GM21423 (cell line): Measurements from ENCODE around the gene CENPE.

Experiments used
- ATAC-seq: cut with Tn5 transposase; IDR thresholded peaks from one replicate; pipeline ENCODE4 v1.9.1; 2021; ENCODE audit warnings: mild to moderate bottlenecking, moderate library complexity; ENCODE audit not compliant: unreplicated experiment

The CENPE gene

DNA sequence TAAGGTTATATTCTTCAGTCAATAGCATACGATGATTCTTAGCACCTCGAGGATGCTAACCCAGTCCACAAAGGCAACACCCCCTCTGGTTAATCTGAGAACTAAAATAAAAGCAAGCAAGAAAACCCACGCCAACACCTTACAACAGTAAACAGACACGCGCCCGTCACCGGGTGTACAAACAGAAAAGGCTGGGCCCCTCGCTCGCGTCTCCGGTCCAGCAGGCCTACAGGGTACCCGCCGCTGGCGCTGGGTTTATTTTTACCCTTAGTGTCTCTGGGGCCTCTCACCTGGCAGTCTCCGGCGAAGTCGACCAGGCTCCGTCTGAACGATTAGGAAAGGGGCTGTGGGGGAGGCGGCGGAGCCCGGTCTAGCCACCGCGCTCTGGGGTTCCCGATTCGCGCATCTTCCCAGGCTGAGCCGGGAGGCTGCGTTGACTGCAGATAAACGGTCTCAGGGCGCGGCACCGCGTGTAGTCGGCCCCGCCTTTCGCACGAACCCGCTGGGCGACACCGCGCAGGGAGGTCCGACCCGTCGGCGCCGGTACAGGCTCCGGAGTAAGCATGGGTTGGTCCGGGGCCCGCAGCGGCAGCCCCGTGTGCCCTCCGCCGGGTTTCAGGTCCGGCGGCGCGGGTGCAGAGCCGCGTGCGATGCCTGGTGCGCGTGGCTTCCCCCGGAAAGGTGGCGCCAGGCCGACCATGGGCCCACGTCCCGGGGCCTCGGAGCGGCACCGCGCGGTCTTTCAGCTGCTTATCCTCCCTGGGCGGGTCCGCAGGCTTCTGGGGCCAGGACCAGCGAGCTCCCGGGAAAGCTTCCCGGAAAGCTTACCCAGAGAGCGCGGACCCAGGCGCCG, 122.0 kb downstream of the CENPE start:
- peak; percentile 49 for ATAC-seq

DNA sequence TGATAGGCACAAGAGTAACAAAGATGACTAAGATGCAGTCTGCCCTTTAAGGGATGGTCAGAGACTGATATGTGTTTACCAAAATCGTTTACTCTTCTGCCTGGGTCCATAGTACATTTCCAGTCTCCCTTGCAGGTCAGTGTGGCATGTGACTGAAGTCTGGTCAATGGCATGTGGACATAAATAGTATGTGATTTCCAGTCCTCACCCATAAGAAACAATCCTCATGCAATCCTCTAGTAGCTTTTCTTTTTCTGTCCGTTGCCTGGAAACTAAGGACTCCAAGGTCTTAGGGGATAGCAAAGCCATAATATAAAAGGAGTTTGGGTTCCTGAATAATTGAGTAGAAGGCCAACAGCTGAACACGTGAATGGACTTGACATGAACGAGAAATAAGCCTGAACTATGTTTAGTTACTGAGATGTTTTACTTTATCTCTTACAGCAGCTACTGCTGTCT, 122.7 kb downstream of the CENPE start:
- ATAC-seq: no peak

DNA sequence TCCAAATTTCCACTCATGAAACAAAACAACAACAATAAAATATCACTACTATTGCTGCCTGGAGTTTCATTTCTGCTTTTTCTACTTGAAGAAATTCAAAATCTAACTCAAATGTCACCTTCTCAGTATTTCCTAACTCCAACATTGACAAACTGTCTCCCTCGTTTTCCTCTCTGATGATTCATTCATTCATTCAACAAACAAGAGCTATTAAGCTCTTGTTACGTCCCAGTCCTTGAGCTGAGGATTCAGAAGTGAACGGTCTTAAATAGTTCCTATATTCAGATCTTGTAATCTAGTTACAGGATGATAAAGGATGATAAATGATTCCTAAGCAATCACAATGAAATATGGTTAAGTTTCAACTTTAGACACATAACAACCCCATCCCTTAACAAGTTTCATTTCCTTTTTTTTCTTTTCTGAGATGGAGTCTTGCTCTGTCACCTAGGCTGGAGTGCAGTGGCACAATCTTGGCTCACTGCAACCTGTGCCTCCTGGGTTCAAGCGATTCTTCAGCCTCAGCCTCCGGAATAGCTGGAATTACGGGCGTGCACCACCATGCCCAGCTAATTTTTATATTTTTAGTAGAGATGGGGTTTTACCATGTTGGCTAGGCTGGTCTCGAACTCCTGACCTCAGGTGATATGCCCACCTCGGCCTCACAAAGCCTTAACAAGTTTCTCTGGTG, 123.3 kb downstream of the CENPE start:
- peak; percentile 41 for ATAC-seq

DNA sequence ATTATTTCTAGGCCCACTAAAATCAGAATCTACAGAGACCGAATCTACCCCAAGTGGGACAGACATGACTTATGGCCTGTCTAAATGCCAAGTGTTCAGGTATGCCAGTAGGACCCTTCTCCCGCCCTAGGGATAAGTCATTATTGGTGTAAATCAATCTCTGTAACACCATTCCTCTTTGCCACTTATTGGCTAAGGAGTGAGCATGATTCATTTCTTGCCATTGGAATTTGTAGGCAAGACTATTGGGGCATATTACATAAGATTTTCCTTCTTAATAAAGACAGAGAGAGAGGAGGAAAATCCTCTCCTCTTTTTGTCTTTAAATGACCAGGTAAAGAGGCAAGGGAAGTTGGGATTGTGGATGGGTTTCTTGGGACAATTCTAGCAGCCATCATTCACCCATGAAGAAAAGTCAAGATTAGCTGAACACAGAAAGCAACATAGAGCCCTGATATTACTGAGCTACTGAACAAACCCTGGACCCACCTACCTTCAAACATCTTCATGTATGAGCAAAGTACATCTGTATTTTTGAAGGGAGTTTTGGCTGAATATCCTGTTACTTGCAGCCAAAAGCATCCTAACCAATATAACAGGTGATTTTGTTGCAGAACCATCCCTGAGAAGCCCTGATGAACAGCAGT, 124.2 kb downstream of the CENPE start:
- no peak for ATAC-seq

GRCh38 chr4:103067841-103068547, 130.1 kb downstream of the CENPE start:
- ATAC-seq: no peak

DNA sequence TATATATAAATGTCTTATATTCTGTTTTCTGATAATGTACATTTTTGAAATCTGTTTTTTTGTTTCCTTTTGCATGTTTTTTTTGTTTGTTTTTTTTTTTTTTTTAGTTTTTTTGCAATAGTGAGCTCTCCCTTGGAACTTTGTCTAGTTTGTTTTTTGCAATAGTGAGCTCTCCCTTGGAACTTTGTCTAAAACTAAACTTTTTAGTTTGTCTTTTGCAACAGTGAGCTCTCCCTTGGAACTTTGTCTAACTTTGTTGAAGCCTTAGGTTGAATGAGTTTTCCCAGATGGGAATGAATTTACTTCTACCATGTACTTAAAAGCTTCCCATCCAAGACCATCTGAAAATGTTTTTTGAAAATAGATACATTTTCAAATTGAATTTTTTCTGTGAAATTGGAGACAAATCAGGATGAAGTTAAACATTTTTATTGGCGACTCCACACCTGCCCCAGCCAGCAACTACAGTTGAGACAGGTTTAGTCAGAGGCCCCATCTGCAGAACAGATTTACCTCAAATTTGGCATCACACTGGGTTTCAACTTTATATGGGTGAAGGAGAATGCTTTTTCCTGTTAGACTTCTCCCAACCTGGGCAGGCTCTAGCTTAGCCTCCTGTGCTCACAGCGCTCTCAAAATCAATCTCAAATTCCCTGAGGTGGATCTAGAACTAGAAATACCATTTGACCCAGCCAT, 137.5 kb downstream of the CENPE start:
- no peak for ATAC-seq
